ENCODE results near the gene CINP.

DNA sequence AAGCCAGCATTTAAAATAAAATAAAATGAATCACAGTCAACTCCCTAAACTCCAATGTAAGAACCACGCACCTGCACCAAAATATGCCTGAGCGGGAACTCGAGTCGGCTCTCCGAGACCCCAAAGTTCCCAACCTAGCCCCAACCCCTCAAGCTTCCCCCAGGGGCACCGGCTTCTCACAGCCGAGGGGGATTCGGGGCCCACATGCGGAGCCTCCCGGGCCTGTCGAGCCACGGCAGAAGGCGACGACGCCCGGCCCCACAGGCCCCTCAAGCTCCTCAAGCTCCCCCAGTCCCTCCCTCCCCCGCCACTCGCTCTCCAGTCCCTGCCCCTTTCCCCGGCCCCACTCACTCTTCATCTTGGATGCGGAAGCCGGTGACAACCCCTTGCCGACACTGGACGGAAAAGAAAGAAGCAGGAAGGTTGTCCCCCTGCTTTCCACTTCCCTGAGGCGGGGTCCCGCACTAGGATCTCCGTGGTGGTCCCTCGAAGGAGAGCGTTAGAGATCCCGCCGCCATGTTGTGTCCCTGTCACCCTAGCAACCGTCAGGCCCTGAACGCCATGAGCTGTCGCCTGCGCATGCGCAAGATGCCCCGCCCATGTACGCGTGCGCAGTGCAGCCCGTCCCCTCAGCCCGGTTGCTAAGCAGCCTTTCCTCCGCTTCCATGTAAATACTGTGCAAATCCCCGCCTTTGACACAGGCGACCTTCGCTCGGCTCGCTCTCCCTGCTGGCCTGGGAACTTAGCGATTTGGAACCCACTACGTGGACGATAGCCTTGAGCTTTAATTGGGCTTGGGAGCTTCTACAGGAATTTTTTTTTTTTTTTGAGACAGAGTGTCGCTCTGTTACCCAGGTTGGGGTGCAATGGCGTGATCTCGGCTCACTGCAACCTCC, 57.8 kb downstream of the CINP start, which contains the start of gene MOK:
- TF ChIP-seq POLR2AphosphoS5 (IDR thresholded peaks at IDR 0.05): peak; percentile 97
- TF ChIP-seq, protein P1, sequence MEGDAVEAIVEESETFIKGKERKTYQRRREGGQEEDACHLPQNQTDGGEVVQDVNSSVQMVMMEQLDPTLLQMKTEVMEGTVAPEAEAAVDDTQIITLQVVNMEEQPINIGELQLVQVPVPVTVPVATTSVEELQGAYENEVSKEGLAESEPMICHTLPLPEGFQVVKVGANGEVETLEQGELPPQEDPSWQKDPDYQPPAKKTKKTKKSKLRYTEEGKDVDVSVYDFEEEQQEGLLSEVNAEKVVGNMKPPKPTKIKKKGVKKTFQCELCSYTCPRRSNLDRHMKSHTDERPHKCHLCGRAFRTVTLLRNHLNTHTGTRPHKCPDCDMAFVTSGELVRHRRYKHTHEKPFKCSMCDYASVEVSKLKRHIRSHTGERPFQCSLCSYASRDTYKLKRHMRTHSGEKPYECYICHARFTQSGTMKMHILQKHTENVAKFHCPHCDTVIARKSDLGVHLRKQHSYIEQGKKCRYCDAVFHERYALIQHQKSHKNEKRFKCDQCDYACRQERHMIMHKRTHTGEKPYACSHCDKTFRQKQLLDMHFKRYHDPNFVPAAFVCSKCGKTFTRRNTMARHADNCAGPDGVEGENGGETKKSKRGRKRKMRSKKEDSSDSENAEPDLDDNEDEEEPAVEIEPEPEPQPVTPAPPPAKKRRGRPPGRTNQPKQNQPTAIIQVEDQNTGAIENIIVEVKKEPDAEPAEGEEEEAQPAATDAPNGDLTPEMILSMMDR (IDR thresholded peaks at IDR 0.05): peak in 1 of 4 experiments; percentile 2
